ENCODE measurements around the gene PMS2.

PMS2 gene

GRCh38 chr7:6032641-6033040 is 23.8 kb upstream of the PMS2 start:
- TF ChIP-seq CTCF (IDR thresholded peaks at IDR 0.05; ENCODE audit: low read length, missing control alignments), result no peak
- DNase-seq (ENCODE audit: low read depth), result no peak
- H3K4me3 ChIP-seq (replicated peaks; ENCODE audit: low read depth, low read length), result no peak overlapping the region

- TF ChIP-seq CTCF (IDR thresholded peaks at IDR 0.05; ENCODE audit: low read length, missing control alignments), result no peak
- no peak overlapping the region for H3K4me3 ChIP-seq (replicated peaks; ENCODE audit: low read depth, low read length)
- no peak for DNase-seq (ENCODE audit: low read depth)
Measured at GRCh38 chr7:6032167-6032566, 23.3 kb upstream of the PMS2 start.

GRCh38 chr7:6031567-6031966 is 22.7 kb upstream of the PMS2 start:
- no peak overlapping the region for H3K4me3 ChIP-seq (replicated peaks; ENCODE audit: low read depth, low read length)
- DNase-seq (ENCODE audit: low read depth), result no peak
- TF ChIP-seq CTCF (IDR thresholded peaks at IDR 0.05; ENCODE audit: low read length, missing control alignments), result no peak

- no peak for TF ChIP-seq CTCF (IDR thresholded peaks at IDR 0.05; ENCODE audit: low read length, missing control alignments)
- DNase-seq (ENCODE audit: low read depth), result no peak
- H3K4me3 ChIP-seq (replicated peaks; ENCODE audit: low read depth, low read length), result no peak within 1 kb of the TSS
Measured at GRCh38 chr7:6030988-6031387, 22.1 kb upstream of the PMS2 start, which contains the start of gene ANKRD61. TSS of gene ANKRD61 (plus strand) at chr7:6031376. CDS start at chr7:6031376, 0 bp downstream.

- H3K4me3 ChIP-seq (replicated peaks; ENCODE audit: low read depth, low read length), result no peak overlapping the region
- TF ChIP-seq CTCF (IDR thresholded peaks at IDR 0.05; ENCODE audit: low read length, missing control alignments), result no peak
- no peak for DNase-seq (ENCODE audit: low read depth)
Measured at GRCh38 chr7:6028563-6028962, 19.7 kb upstream of the PMS2 start.

GRCh38 chr7:6027806-6028365 is 19.0 kb upstream of the PMS2 start:
- no peak overlapping the region for H3K4me3 ChIP-seq (replicated peaks; ENCODE audit: low read depth, low read length)
- DNase-seq (ENCODE audit: low read depth), result no peak

More at GRCh38 chr7:6027806-6028365, 19.0 kb upstream of the PMS2 start:
- no peak for TF ChIP-seq CTCF (IDR thresholded peaks at IDR 0.05; ENCODE audit: low read length, missing control alignments)
